Stimulated activated CD8-positive, alpha-beta memory T cell treated with anti-CD3 and anti-CD28 coated beads, Interleukin-4, amount 100 ng/mL, for 4 hours (primary cell): Measurements from ENCODE around the gene TLL2.

Experiments used
- DNase-seq, 2 donors: peaks; one replicate each; pipeline ENCODE4 v3.0.0-alpha.2; 2020; ENCODE audit warnings: low read depth in 2 of 2, low spot score in 1 of 2

The TLL2 gene

GRCh38 chr10:96468845-96469244 is 44.9 kb downstream of the TLL2 start:
- no peak for DNase-seq

GRCh38 chr10:96465599-96465998 is 48.1 kb downstream of the TLL2 start:
- DNase-seq, result no peak

- DNase-seq, result no peak
Measured at GRCh38 chr10:96463562-96463961, 50.2 kb downstream of the TLL2 start.

- DNase-seq, result no peak
Measured at GRCh38 chr10:96462606-96463151, 51.0 kb downstream of the TLL2 start.

GRCh38 chr10:96460316-96460715 is 53.4 kb downstream of the TLL2 start:
- no peak for DNase-seq

GRCh38 chr10:96457341-96457740 is 56.4 kb downstream of the TLL2 start:
- no peak for DNase-seq

GRCh38 chr10:96456296-96456840 is 57.4 kb downstream of the TLL2 start:
- DNase-seq, result no peak

- DNase-seq, result no peak
Measured at GRCh38 chr10:96453856-96454583, 59.7 kb downstream of the TLL2 start.

- no peak for DNase-seq
Measured at GRCh38 chr10:96452494-96453153, 61.1 kb downstream of the TLL2 start.

- DNase-seq, result no peak
Measured at GRCh38 chr10:96450529-96451207, 63.1 kb downstream of the TLL2 start.

- no peak for DNase-seq
Measured at GRCh38 chr10:96448558-96448957, 65.2 kb downstream of the TLL2 start.

- DNase-seq, result no peak
Measured at GRCh38 chr10:96448021-96448457, 65.7 kb downstream of the TLL2 start.

- DNase-seq, result no peak
Measured at GRCh38 chr10:96446966-96447596, 66.6 kb downstream of the TLL2 start.

- no peak for DNase-seq
Measured at GRCh38 chr10:96441987-96442643, 71.6 kb downstream of the TLL2 start.

GRCh38 chr10:96441322-96441885 is 72.3 kb downstream of the TLL2 start:
- no peak for DNase-seq

- DNase-seq, result no peak
Measured at GRCh38 chr10:96440361-96441292, 73.1 kb downstream of the TLL2 start.

GRCh38 chr10:96439725-96440124 is 74.0 kb downstream of the TLL2 start:
- DNase-seq, result no peak

GRCh38 chr10:96436035-96436434 is 77.7 kb downstream of the TLL2 start:
- DNase-seq, result no peak
